ENCODE data around the gene DHRS3. TPM values are rescaled to one million over a fixed set of nuclear protein-coding genes. Genes with fewer than 3 reads are reported as not detected.
"Not testable (repeated sequence)": the region's sequence is repeated elsewhere in the genome, so short reads cannot be mapped to it uniquely, and the experiment has no call there.

The DHRS3 gene
- total RNA-seq, 2 donors from 2014 or later, result 81.7 to 104 TPM

DNA sequence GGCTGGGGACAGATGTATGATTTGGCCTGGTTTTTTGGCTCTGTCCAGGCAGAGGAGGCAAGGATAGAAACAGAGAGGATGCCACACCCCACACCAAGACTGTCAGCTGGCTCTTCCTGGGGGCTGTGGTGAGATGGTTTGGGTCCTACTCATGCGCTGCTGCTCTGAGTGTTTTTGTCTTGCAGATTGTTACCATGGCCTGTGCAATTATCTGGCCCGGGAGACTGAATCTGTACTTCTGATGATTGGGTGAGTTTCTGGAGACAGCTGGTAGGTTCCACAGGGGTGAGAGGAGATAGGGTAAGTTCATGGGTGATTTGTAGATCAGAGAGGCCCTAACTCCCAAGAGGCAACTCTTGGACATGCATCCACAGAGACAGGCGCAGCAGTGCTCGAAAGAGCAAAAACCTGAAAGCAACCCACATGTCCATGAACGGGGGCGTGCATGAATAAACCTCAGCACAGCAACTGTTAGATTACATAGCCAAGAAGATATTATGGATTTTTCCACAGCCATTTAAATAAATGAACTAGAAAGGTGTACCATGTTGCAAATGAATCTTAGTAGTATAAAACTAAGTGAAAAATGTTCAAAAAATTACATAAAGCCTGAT, 43.7 kb upstream of the DHRS3 start:
- intact Hi-C loops (cut with DNase I), result no loop called here
- H3K27ac ChIP-seq, result no peak overlapping the region
- TF ChIP-seq, protein P1, sequence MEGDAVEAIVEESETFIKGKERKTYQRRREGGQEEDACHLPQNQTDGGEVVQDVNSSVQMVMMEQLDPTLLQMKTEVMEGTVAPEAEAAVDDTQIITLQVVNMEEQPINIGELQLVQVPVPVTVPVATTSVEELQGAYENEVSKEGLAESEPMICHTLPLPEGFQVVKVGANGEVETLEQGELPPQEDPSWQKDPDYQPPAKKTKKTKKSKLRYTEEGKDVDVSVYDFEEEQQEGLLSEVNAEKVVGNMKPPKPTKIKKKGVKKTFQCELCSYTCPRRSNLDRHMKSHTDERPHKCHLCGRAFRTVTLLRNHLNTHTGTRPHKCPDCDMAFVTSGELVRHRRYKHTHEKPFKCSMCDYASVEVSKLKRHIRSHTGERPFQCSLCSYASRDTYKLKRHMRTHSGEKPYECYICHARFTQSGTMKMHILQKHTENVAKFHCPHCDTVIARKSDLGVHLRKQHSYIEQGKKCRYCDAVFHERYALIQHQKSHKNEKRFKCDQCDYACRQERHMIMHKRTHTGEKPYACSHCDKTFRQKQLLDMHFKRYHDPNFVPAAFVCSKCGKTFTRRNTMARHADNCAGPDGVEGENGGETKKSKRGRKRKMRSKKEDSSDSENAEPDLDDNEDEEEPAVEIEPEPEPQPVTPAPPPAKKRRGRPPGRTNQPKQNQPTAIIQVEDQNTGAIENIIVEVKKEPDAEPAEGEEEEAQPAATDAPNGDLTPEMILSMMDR (IDR thresholded peaks at IDR 0.05), result no peak
- TF ChIP-seq POLR2A (IDR thresholded peaks at IDR 0.05), result no peak
- H3K4me1 ChIP-seq, result no peaks in the 10 kb centered on the region
- ATAC-seq (no peak), DNase-seq (no peak)
- no peaks in the 10 kb centered on the region for H3K27me3 ChIP-seq
- 82 to 85% methylated on average over 5 to 6 of the region's 6 CpGs for WGBS, 2 donors
- no peaks in the 10 kb centered on the region for H3K9me3 ChIP-seq
- no peaks in the 10 kb centered on the region for H3K36me3 ChIP-seq (replicated peaks in 1 of 2; ENCODE audit: insufficient read depth in 1 of 2, low read depth in 2 of 2)
- H3K4me3 ChIP-seq, result no peak overlapping the region

DNA sequence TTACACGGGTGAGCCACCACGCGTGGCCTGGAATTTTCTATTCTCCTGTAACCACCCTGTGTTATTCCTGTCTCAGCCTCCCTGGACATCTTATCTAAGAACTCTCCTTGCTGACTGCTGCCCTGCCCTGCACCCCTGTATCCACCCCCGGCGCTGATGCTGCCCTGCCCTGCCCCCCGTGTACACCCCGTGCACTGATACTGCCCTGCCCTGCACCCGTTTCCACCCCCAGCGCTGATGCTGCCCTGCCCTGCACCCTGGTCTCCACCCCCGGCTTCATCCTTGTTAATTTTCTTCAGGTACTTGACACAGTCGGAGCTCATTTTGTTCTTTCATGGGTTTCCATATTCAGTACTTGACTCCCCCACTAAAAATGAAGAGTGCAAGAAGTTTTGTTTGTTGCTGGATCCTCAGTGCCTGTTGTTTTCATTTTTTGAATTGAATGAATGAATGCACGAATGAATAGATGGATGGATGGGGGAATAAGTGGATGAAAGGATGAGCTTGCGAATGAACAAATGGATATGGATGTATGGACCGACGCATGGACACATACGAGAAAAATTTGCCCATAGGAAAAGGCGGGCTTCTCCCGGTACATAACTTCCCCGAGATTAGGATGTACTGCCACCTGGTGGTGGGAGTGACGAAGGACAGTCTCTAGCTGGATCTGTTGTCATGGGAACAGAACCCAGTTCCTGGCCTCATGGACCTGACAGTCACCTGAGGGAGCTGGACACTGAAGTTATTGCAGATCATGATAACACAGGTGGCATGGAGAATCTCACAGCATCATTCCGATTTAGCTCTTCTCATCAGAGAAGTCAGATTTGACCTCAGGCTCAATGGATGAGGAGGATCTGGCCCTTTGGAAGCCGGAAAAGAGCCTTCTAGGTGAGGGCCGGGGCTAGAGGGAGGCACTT, 40.8 kb upstream of the DHRS3 start:
- Histone ChIP-seq H3K36me3 (replicated peaks in 1 of 2; ENCODE audit: insufficient read depth in 1 of 2, low read depth in 2 of 2) (no peaks in the 10 kb centered on the region), H3K4me3 (no peak overlapping the region), H3K4me1 (no peaks in the 10 kb centered on the region), H3K27ac (no peak overlapping the region), H3K9me3 (no peaks in the 10 kb centered on the region), H3K27me3 (no peaks in the 10 kb centered on the region)
- intact Hi-C loops (cut with DNase I), result loop anchor here (5.0 kb wide), 1 partner anchor 346 kb away; no protein-coding TSS in a partner anchor
- peak; percentile 72 to 79 (median 75) for DNase-seq
- 34 to 36% methylated on average over 23 of the region's 23 CpGs for WGBS, 2 donors
- ATAC-seq, result peak; percentile 78
- TF ChIP-seq, protein P1 (IDR thresholded peaks at IDR 0.05), result peak; percentile 84 to 96 (median 91)
- TF ChIP-seq POLR2A (IDR thresholded peaks at IDR 0.05), result no peak

DNA sequence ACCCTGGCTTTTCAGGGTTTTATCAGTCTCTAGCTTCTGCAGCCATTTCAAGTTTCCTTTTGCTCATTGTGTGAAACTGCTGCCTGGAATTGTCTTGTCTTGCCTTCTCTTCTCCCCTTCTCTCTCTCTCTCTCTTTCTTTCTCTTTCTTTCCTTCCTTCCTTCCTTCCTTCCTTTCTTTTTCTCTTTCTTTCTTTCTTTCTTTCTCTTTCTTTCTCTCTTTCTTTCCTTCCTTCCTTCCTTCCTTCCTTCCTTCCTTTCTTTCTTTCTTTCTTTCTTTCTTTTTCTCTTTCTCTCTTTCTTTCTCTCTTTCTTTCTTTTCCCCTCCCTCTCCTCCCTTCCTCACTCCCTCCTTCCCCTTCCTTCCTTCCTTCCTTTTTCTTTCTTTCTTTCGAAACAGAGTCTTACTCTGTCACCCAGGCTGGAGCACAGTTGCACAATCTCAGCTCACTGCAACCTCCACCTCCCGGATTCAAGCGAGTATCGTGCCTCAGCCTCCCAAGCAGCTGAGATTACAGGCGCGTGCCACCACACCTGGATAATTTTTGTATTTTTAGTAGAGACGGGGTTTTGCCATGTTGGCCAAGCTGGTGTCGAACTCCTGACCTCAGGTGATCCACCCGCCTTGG, 40.0 kb upstream of the DHRS3 start:
- H3K27ac ChIP-seq; H3K4me1 ChIP-seq; DNase-seq; H3K27me3 ChIP-seq; ATAC-seq; H3K36me3 ChIP-seq (replicated peaks in 1 of 2; ENCODE audit: insufficient read depth in 1 of 2, low read depth in 2 of 2); H3K4me3 ChIP-seq; H3K9me3 ChIP-seq: not testable (repeated sequence)
- WGBS, 2 donors, result 76 to 86% methylated on average over 9 of the region's 9 CpGs
- intact Hi-C loops (cut with DNase I), result loop anchor here (5.0 kb wide), 1 partner anchor 346 kb away; no protein-coding TSS in a partner anchor

DNA sequence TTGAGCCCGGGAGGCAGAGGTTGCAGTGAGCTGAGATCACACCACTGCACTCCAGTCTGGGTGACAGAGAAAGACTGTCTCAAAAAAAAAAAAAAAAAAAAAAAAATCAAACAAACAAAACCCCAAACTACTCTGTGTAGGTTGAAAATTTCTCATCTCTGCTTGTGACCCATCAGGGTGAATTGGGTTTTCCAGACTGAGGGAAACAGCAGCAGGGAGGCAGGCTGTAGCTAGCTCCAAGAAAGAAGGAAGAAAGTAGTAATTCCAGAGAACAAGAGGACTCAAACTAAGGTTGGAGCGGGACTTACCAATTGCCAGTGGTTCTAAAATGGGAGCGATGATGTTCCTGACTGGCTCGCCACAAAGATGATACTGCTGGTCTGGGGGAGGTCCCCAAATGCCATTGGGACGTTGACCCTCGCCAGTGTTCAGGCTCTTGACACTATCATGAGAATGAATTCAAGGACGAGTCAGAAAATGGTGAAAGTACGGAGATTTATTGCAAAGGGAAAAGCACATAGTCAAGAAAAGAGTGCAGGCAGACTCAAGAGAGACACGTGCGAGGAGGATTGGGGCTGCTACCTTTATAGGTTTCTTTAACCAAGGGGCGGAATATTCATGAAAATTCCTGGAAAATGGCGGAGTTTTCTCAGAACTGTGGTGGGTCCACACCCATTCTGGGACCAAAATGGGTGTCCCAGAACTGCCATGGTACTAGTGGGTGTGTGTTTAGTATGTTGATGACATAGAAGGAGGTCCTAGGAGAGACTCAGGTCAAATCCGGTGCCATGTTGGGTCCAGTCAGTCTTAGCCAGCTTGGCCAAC, 39.3 kb upstream of the DHRS3 start:
- 90 to 92% methylated on average over 12 to 13 of the region's 13 CpGs for WGBS, 2 donors
- intact Hi-C loops (cut with DNase I), result loop anchor here (5.0 kb wide), 1 partner anchor 345 kb away; no protein-coding TSS in a partner anchor
- H3K27me3 ChIP-seq, result no peaks in the 10 kb centered on the region
- DNase-seq (no peak), ATAC-seq (no peak)
- no peaks in the 10 kb centered on the region for H3K9me3 ChIP-seq
- TF ChIP-seq, protein P1 (IDR thresholded peaks at IDR 0.05), result no peak
- no peak for TF ChIP-seq POLR2A (IDR thresholded peaks at IDR 0.05)
- H3K4me1 ChIP-seq, result no peaks in the 10 kb centered on the region
- H3K4me3 ChIP-seq, result no peak overlapping the region
- no peak overlapping the region for H3K27ac ChIP-seq
- H3K36me3 ChIP-seq (replicated peaks in 1 of 2; ENCODE audit: insufficient read depth in 1 of 2, low read depth in 2 of 2), result no peaks in the 10 kb centered on the region

All from body of pancreas (tissue), 4 donors.